Muscle of leg (tissue), 11 donors: ENCODE measurements around the gene USP1. TPM values are rescaled to one million over a fixed set of nuclear protein-coding genes. Genes with fewer than 3 reads are reported as not detected.
A peak's percentile ranks its signal among the peaks of the same experiment; 100 is the strongest.

Source experiments
- DNase-seq: peaks from one replicate; pipeline ENCODE4 v3.0.0; 2013
- H3K27ac ChIP-seq: one replicate; pipeline ENCODE4 v1.5.1; 2013; ENCODE audit warnings: mild to moderate bottlenecking, low read length, control low read depth
- H3K27me3 ChIP-seq: one replicate; pipeline ENCODE4 v1.6.1; 2013; ENCODE audit warnings: low read length; ENCODE audit not compliant: control insufficient read depth, insufficient read depth
- H3K36me3 ChIP-seq: one replicate; pipeline ENCODE4 v1.6.1; 2013; ENCODE audit warnings: low read length; ENCODE audit not compliant: control insufficient read depth, insufficient read depth
- H3K4me1 ChIP-seq: one replicate; pipeline ENCODE4 v1.6.1; 2013; ENCODE audit warnings: low read length; ENCODE audit not compliant: control insufficient read depth, insufficient read depth
- H3K4me3 ChIP-seq: one replicate; pipeline ENCODE4 v1.5.1; 2013; ENCODE audit warnings: low read length, control low read depth
- H3K9me3 ChIP-seq: replicated peaks from 2 replicates; pipeline ENCODE4 v1.6.1; 2013; ENCODE audit warnings: low read depth, low read length; ENCODE audit not compliant: control insufficient read depth
- WGBS: methylation state at CpG from one replicate; pipeline ENCODE4 v1.1.5; 2013; ENCODE audit warnings: missing lambda C conversion rate; ENCODE audit not compliant: insufficient coverage; 5-methylcytosine and 5-hydroxymethylcytosine counted together
- polyA plus RNA-seq, 8 donors: library from polyadenylated mRNA; unstranded; fragments of 120-200 nt; gene quantifications; one replicate each; pipeline versions ENCODE4 v1.2.1 to v1.2.3, GENCODE V29; 2013; ENCODE audit warnings: inconsistent platforms in 1 of 8, low replicate concordance in 1 of 8; ENCODE audit not compliant: insufficient read length in 8 of 8, insufficient read depth in 1 of 8
- total RNA-seq: library from RNA; stranded (reverse); fragments of 120-200 nt; gene quantifications from one replicate; pipeline ENCODE4 v1.2.4, GENCODE V29; 2013

The USP1 gene
- total and polyA plus RNA-seq, 9 donors, result 32.3 to 51.8 (median 42.0) TPM

DNA sequence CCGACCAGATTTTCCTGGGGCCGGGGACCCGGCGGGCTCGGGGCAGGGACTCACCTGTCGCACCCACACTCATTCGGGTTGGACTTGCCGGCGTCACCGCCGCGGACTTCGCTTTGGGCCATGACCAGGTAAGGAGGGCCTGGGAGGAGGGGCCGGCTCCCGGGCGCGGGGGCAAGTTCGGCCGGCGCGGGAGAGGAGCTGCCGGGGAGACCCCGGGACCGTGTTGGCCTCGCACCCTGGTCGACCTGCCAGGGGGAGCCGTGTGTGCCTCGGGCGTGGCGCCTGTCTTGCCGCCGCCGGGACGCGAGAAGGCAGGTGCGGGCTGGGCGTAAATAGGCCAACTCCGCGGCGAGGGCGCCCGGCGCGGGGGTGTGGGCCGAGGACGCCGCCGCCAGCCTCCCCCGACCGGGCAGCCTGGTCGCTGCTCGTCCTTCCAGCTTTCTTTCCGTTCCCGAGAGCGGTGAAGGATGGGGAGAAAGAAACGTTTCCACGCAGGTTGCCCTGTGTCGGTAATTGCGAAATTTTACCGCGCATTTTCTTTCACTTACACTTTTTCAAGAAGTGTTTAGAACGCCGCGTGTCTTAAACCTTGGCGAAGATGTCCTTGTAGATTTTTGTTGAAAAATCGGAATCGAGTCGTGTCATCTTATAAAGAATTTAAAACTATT is 558 bp downstream of the USP1 start:
- peaks cover 7% of the 10 kb centered on the region for H3K4me1 ChIP-seq
- peak overlapping the region; percentile 90 for H3K4me3 ChIP-seq
- WGBS, result under 1% methylated on average over 54 of the region's 68 CpGs
- no peaks in the 10 kb centered on the region for H3K27me3 ChIP-seq
- peak overlapping the region; percentile 99 for H3K27ac ChIP-seq
- no peaks in the 10 kb centered on the region for H3K9me3 ChIP-seq
- DNase-seq, result no peak
- H3K36me3 ChIP-seq, result peaks cover 2% of the 10 kb centered on the region

- peaks cover 7% of the 10 kb centered on the region for H3K4me1 ChIP-seq
- H3K27me3 ChIP-seq, result no peaks in the 10 kb centered on the region
- H3K36me3 ChIP-seq, result peaks cover 7% of the 10 kb centered on the region
- peak; percentile 39 for DNase-seq
- peak overlapping the region; percentile 99 for H3K27ac ChIP-seq
- H3K9me3 ChIP-seq, result no peaks in the 10 kb centered on the region
- H3K4me3 ChIP-seq, result peak overlapping the region; percentile 90
- 0% methylated on average over 3 of the region's 7 CpGs for WGBS
These were observed 1.3 kb downstream of the USP1 start for GRCh38 chr1:62438163-62438562.

GRCh38 chr1:62439652-62440371 is 3.0 kb downstream of the USP1 start:
- no peaks in the 10 kb centered on the region for H3K27me3 ChIP-seq
- H3K27ac ChIP-seq, result no peak overlapping the region
- H3K9me3 ChIP-seq, result no peaks in the 10 kb centered on the region
- peaks cover 7% of the 10 kb centered on the region for H3K4me1 ChIP-seq
- peaks cover 12% of the 10 kb centered on the region for H3K36me3 ChIP-seq
- DNase-seq, result peak; percentile 22
- 92% methylated on average over 2 of the region's 4 CpGs for WGBS
- H3K4me3 ChIP-seq, result no peak overlapping the region

DNA sequence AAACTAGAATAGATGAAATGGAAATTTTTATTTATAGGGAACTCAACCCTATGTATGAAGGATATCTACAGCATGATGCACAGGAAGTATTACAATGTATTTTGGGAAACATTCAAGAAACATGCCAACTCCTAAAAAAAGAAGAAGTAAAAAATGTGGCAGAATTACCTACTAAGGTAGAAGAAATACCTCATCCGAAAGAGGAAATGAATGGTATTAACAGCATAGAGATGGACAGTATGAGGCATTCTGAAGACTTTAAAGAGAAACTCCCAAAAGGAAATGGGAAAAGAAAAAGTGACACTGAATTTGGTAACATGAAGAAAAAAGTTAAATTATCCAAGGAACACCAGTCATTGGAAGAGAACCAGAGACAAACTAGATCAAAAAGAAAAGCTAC is 7.9 kb downstream of the USP1 start:
- H3K4me1 ChIP-seq, result no peaks in the 10 kb centered on the region
- no peak overlapping the region for H3K27ac ChIP-seq
- no peak overlapping the region for H3K4me3 ChIP-seq
- H3K27me3 ChIP-seq, result no peaks in the 10 kb centered on the region
- WGBS, result no CpG with 5 or more reads among the region's 1 CpG
- no peaks in the 10 kb centered on the region for H3K9me3 ChIP-seq
- H3K36me3 ChIP-seq, result peaks cover 20% of the 10 kb centered on the region
- DNase-seq, result no peak

DNA sequence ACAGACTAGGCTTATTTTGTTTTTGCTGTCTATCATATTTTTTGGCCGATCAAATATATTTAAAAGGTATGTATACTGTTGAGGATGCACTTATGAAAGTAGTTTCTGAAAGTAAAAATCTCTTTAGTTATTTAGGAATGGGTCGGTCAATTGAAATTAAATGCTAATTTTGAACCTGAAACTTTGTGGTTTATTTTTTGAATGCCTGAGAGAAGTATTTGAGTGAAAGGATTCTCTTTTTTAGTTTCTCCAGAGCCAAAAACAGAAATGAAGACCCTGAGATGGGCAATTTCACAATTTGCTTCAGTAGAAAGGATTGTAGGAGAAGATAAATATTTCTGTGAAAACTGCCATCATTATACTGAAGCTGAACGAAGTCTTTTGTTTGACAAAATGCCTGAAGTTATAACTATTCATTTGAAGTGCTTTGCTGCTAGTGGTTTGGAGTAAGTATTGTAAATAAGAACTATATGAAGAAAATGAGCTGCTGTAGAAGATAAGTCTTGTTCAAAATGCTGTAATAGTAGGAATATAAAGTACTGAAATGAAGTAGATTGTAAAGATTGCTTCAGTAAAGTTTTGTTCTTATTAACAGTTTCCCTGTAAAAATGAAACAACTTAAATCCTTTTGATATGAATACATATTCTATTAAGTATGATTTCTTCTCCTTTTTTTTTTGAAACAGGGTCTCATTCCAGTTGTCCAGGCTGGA is 11.5 kb downstream of the USP1 start:
- no peak for DNase-seq
- Histone ChIP-seq H3K4me1 (no peaks in the 10 kb centered on the region), H3K27me3 (no peaks in the 10 kb centered on the region), H3K36me3 (peaks cover 18% of the 10 kb centered on the region), H3K9me3 (no peaks in the 10 kb centered on the region), H3K27ac (no peak overlapping the region), H3K4me3 (no peak overlapping the region)
- 83% methylated on average over 1 of the region's 3 CpGs for WGBS

GRCh38 chr1:62450301-62450700 is 13.5 kb downstream of the USP1 start:
- no peaks in the 10 kb centered on the region for H3K4me1 ChIP-seq
- H3K27me3 ChIP-seq, result no peaks in the 10 kb centered on the region
- H3K4me3 ChIP-seq, result no peak overlapping the region
- WGBS, result no CpG with 5 or more reads among the region's 2 CpGs
- H3K9me3 ChIP-seq, result no peaks in the 10 kb centered on the region
- H3K27ac ChIP-seq, result no peak overlapping the region
- no peak for DNase-seq
- H3K36me3 ChIP-seq, result peaks cover 19% of the 10 kb centered on the region

DNA sequence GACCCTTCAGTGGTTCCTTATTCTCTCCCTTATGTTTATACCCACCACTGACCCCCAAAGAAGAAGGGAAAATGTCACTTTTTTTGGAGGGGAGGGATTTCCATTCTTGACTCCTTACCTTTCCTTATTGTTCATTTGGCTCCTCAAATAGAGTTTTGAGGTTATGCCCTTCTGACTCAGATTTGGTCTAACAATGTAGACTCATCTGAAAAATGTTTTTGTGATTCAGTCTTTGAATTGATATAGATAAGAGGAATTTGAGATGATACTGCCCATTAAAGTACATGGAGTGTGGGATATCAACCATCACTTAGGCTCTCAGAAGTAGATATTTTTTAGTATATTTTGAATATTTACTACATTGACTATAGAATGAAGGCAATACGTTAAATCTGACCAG is 16.1 kb downstream of the USP1 start:
- no peak overlapping the region for H3K4me3 ChIP-seq
- peaks cover 25% of the 10 kb centered on the region for H3K36me3 ChIP-seq
- WGBS, result no CpG with 5 or more reads among the region's 1 CpG
- no peaks in the 10 kb centered on the region for H3K27me3 ChIP-seq
- H3K4me1 ChIP-seq, result no peaks in the 10 kb centered on the region
- no peak for DNase-seq
- no peak overlapping the region for H3K27ac ChIP-seq
- H3K9me3 ChIP-seq, result no peaks in the 10 kb centered on the region

DNA sequence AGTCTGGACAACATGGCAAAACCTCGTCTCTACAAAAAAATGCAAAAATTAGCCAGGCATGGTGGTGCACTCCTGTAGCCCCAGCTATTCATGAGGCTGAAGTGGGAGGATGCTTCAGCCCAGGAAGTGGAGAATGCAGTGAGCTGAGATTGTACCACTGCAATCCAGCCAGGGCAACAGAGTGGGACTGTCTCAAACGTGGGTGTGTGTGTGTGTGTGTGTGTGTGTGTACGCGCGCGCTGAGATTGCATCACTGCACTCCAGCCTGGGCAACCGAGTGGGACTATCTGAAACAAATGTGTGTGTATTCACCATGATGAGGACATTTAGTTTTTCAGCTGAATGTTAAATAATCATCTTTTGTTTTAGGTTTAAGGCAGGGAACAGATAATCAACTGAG is 21.1 kb downstream of the USP1 start:
- WGBS, result 29% methylated on average over 1 of the region's 7 CpGs
- no peaks in the 10 kb centered on the region for H3K27me3 ChIP-seq
- no peak for DNase-seq
- no peaks in the 10 kb centered on the region for H3K9me3 ChIP-seq
- H3K4me3 ChIP-seq, result no peak overlapping the region
- peaks cover 17% of the 10 kb centered on the region for H3K36me3 ChIP-seq
- H3K4me1 ChIP-seq, result no peaks in the 10 kb centered on the region
- no peak overlapping the region for H3K27ac ChIP-seq

DNA sequence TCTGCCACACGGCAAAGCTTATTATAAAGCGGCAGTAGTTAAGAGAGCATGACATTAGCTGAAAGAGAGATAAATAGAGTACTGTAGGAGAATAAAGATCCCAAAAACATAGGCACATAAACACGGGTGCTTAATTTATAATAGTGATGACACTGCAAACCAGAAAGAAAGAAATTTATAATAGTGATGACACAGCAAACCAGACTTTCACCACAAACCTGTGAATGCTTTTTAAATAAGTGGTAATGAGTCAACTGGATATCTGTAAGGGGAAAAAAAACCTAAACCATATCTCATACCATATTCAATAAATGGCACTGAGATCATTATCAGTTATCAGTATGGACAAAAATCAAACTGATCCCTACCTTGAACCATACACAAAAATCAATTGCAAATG is 25.5 kb downstream of the USP1 start:
- no peak for DNase-seq
- H3K9me3 ChIP-seq, result no peaks in the 10 kb centered on the region
- peaks cover 14% of the 10 kb centered on the region for H3K36me3 ChIP-seq
- no peak overlapping the region for H3K27ac ChIP-seq
- no CpG with 5 or more reads among the region's 3 CpGs for WGBS
- H3K4me3 ChIP-seq, result no peak overlapping the region
- no peaks in the 10 kb centered on the region for H3K27me3 ChIP-seq
- no peaks in the 10 kb centered on the region for H3K4me1 ChIP-seq

GRCh38 chr1:62467092-62467491 is 30.2 kb downstream of the USP1 start:
- Histone ChIP-seq H3K9me3 (peaks cover 7% of the 10 kb centered on the region), H3K27me3 (no peaks in the 10 kb centered on the region), H3K36me3 (peaks cover 23% of the 10 kb centered on the region), H3K27ac (no peak overlapping the region), H3K4me1 (no peaks in the 10 kb centered on the region), H3K4me3 (no peak overlapping the region)
- no peak for DNase-seq
